Limb (tissue), 2 donors: Measurements from ENCODE around the gene GMEB2.

Experiments used
- DNase-seq, 2 donors: peaks; one replicate each; pipeline ENCODE4 v3.0.0-alpha.2; 2016; ENCODE audit errors: extremely low spot score in 2 of 2

Gene GMEB2

GRCh38 chr20:63546956-63547724 is 79.8 kb downstream of the GMEB2 start:
- no peak for DNase-seq

- no peak for DNase-seq
These were observed 80.5 kb downstream of the GMEB2 start for GRCh38 chr20:63546256-63546955.

GRCh38 chr20:63545814-63546213 is 81.1 kb downstream of the GMEB2 start:
- no peak for DNase-seq

- DNase-seq, result no peak
These were observed 81.9 kb downstream of the GMEB2 start for GRCh38 chr20:63544958-63545516.

GRCh38 chr20:63544241-63544957 is 82.5 kb downstream of the GMEB2 start:
- no peak for DNase-seq

GRCh38 chr20:63543733-63544132 is 83.2 kb downstream of the GMEB2 start:
- no peak for DNase-seq

- no peak for DNase-seq
These were observed 83.8 kb downstream of the GMEB2 start for GRCh38 chr20:63543131-63543530.

- no peak for DNase-seq
These were observed 84.2 kb downstream of the GMEB2 start for GRCh38 chr20:63542696-63543095.

- DNase-seq, result no peak
These were observed 84.8 kb downstream of the GMEB2 start for GRCh38 chr20:63542031-63542559.

- no peak for DNase-seq
These were observed 85.5 kb downstream of the GMEB2 start for GRCh38 chr20:63541371-63541770.

GRCh38 chr20:63540417-63541186 is 86.3 kb downstream of the GMEB2 start:
- no peak for DNase-seq

GRCh38 chr20:63539441-63540370 is 87.2 kb downstream of the GMEB2 start:
- no peak for DNase-seq

GRCh38 chr20:63539092-63539430 is 87.8 kb downstream of the GMEB2 start:
- DNase-seq, result no peak

- DNase-seq, result no peak
These were observed 88.5 kb downstream of the GMEB2 start for GRCh38 chr20:63538204-63539091.
